HPDE6-E6E7 (cell line): ENCODE data around the gene ADTRP.
A peak's percentile ranks its signal among the peaks of the same experiment; 100 is the strongest.

Experiments used
- DNase-seq: peaks from one replicate; pipeline ENCODE4 v3.0.0; 2011; ENCODE audit warnings: missing footprints; ENCODE audit errors: extremely low spot score

The ADTRP gene

GRCh38 chr6:11773581-11773980, 5.0 kb downstream of the ADTRP start:
- no peak for DNase-seq

- DNase-seq, result no peak
Observed at GRCh38 chr6:11773013-11773412, 5.6 kb downstream of the ADTRP start.

- peak; percentile 79 for DNase-seq
Observed at GRCh38 chr6:11772109-11772825, 6.3 kb downstream of the ADTRP start.

- DNase-seq, result no peak
Observed at GRCh38 chr6:11771473-11772048, 7.0 kb downstream of the ADTRP start.

- DNase-seq, result peak; percentile 92
Observed at GRCh38 chr6:11770546-11771466, 7.8 kb downstream of the ADTRP start.

- DNase-seq, result no peak
Observed at GRCh38 chr6:11769811-11770545, 8.6 kb downstream of the ADTRP start.

- DNase-seq, result peak; percentile 66
Observed at GRCh38 chr6:11769244-11769643, 9.4 kb downstream of the ADTRP start.

- DNase-seq, result no peak
Observed at GRCh38 chr6:11767978-11768756, 10.4 kb downstream of the ADTRP start.

GRCh38 chr6:11767458-11767857, 11.1 kb downstream of the ADTRP start:
- DNase-seq, result no peak

GRCh38 chr6:11766589-11767450, 11.8 kb downstream of the ADTRP start:
- peak; percentile 75 for DNase-seq

- DNase-seq, result no peak
Observed at GRCh38 chr6:11766043-11766442, 12.6 kb downstream of the ADTRP start.

GRCh38 chr6:11764250-11764604, 14.4 kb downstream of the ADTRP start:
- DNase-seq, result no peak

GRCh38 chr6:11763460-11764249, 14.9 kb downstream of the ADTRP start:
- no peak for DNase-seq

- no peak for DNase-seq
Observed at GRCh38 chr6:11762794-11763459, 15.7 kb downstream of the ADTRP start.

- DNase-seq, result no peak
Observed at GRCh38 chr6:11761744-11762620, 16.6 kb downstream of the ADTRP start.

GRCh38 chr6:11760015-11760473, 18.6 kb downstream of the ADTRP start:
- DNase-seq, result no peak

- no peak for DNase-seq
Observed at GRCh38 chr6:11758878-11759277, 19.7 kb downstream of the ADTRP start.

GRCh38 chr6:11756726-11757125, 21.9 kb downstream of the ADTRP start:
- DNase-seq, result no peak
